H4 (cell line): ENCODE data around the gene TMOD3. TPM values are rescaled to one million over a fixed set of nuclear protein-coding genes. Genes with fewer than 3 reads are reported as not detected.

Experiments
- DNase-seq: peaks from one replicate; pipeline ENCODE4 v3.0.0-alpha.2; 2015; ENCODE audit warnings: low spot score
- total RNA-seq: library from RNA; depleted of rRNA; stranded (reverse); fragments of >200 nt; shearing (Covaris generic); gene quantifications from 2 replicates; pipeline ENCODE4 v1.2.3, GENCODE V29; 2014; rRNA removed

Gene TMOD3
- total RNA-seq, 1 experiment from 2014 or later = 22.5 TPM

DNA sequence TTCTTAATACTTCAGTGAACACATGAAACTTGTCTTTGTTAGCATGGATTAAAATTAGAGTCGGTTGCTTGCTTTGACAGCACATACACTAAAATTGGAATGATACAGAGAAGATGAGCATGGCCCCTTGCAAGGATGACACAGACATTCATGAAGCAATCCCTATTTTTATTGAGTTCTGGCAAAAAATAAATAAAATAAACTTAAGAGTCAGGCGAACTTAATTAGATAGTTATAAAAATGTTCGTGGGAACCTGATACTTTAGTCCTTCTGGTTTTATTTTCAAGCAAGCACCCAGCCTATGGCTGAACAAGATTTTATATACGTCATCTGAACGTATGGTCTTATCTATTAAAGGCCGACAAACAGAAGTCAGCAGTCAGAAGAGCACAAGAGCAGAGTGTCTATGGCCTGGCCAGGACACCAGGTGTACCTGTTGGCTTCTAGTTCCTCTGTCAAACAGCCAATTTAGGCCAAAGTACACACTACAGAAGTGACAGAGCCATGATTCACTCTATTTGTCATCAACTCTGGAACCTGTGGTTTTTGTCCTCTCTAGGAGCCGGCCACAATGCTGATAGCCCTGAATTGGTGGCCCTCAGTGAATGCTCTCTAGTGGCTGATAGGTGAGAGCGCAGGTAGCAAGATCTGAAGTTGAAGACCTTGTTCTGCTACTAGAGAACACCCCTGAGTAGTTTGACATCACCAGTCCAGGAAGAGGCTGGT, 77.8 kb downstream of the TMOD3 start:
- DNase-seq = peak; percentile 67

DNA sequence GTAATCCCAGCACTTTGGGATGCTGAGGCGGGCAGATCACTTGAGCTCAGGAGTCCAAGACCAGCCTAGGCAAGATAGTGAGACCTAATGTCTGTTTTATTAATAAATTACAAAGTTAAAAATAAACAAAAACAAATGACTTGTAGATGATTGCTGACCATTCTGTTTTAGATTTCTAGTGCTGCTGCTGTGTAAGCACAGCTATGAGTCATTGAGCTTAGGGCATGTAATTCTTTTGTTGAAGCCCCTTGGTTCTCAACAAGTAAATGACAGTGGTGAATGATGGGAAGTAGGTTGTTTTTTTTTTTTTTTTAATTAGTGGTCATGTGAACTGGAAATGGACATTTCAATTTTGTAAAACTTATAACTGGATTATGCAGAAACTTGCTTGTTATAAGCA, 78.9 kb downstream of the TMOD3 start:
- peak; percentile 21 for DNase-seq

DNA sequence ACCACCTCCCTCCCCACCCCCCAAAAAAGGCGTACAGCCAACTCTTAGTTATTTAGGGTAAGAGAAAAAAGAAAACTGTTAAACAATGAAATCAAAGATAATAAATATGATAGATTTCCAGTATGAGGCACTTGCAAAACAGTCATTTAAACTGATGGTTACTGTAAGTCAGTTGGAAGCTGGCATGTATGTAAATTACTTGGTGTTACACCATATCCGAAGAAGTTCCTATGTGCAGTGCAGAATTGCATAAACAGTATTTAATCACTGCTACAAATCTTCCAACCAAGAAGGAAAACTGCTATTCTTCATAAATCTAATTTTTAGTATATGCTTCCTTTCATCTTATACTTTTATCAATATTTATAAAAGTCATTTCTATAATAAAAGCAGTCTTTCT, 80.1 kb downstream of the TMOD3 start:
- no peak for DNase-seq

DNA sequence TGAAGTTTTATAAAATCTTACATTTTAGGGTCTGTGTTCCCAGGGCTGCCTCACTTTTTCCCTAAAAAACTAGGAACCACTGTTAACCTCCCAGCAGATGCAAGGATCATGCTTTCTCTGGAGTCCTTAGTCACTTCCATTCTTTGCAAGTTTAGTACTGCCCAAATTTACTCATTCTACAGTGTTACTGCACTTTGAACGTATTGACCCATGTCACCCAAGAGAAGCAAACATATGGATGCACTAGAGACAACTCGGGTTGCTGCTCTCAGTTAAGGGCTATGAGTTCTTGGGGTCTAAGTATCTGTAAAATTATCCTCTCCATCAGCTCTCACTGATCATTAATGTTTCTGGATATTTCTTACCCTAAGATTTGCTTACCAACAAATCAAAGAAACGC, 83.1 kb downstream of the TMOD3 start:
- no peak for DNase-seq

DNA sequence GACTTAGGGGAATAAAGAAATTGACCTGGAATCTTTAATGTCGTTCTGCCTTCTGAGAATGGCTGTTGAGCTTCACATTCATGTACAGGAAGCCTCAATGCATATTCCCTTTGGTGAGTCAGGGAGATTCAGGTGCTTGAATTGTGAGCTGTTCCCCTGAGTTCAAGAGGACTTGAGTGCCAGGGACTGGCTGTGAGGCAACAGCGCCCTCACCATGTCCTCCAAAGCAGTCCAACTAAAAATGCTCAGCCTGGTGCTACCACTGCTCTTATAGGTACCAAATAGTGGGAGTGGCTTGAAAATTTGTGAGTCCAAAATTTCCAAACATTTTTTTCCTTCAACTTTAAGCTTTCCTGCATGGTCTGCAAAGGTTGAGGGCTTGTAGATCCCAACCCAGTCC, 88.0 kb downstream of the TMOD3 start:
- peak; percentile 24 for DNase-seq

DNA sequence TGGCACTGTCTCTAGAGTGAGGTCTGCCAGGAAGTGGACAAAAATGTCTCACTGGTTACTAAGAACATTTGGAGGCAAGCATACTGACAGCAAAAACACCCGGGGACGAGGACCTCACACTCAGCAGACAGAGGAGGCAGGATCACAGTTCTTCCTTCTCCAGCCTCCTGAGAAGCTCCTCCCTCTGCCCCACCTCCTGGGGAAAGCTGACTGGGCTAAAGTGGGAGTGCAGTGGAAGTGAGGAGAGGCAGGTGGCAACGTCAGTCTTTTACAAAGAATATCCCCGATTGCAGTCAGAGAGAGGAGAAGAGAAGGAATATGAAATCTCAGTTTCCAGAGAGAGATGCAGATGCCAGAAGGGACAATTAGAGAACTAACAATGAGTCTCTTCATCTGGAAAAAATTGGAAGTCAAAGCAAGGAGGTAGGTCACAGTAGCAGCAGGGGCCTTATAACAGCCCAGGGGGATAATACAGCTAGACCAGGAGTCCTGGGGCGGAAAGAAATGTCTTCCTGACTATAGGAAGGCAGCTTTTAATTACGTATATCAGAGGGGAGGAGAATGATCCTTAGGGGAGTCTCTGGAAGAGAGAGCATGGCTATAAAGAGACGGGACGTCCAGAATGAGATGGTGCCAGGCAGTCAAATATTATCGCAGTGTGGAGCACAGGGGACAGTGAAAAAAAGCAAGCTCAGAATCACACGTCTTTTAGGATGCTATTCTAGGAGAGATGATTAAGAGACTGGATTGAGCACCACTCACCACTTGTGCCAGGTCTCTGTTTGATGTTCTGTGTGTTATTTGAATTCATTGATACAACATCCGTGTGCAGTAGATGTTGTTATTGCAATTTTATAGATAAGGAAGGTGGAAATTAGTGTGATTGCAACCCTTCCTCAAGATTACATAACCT, 95.0 kb downstream of the TMOD3 start:
- no peak for DNase-seq

DNA sequence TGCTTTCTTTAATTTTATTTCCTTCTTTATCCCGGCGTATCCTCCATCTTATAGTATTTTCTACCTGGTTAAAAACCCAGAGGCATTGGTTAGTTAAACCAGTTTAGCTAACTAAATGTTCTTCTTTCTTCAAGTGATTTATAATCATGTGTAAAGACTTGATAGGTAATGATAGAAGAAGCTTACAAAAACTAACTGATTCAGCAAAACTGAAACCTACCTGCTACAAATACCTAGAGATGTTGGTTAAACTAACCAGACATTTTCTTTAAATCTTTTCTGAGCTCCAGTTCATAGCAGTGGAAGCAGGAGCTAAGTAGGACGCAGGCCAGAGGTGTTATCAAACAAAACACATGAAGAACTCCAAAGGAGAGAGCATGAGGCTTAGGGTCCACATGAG, 97.4 kb downstream of the TMOD3 start:
- DNase-seq = no peak

DNA sequence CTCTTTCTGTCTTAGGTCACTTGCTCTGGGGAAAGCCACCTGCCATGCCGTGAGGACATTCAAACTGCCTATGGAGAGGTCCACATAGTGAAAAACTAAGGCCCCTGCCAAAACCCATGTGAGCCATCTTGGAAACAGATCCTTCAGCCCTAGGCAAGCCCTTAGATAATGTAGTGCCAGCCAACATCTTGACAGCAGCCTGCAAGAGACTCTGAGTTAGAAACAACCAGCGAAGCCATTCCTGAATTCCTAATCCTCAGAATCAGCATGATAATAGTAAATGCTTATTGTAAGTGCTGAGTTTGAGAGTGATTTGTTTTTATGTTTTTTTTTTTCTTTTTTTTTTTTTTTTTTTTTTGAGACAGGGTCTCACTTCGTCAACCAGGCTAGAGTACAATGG, 101.6 kb downstream of the TMOD3 start:
- DNase-seq = no peak

DNA sequence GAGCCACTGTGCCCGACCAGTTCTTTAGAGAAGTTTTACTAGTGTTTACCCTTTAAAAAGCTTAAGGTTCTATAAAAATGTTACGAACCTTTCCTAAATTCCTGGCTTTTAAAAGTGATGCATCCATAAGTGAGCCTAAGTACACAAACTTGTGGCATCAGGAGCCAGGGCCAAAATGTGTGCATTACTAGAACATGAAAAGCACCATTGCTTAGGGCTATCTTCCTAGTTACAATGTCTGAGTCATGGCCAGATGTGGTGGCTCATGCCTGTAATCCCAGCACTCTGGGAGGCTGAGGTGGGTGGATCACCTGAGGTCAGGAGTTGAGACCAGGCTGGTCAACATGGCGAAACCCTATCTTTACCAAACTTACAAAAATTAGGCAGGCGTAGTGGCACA, 102.2 kb downstream of the TMOD3 start:
- DNase-seq = peak; percentile 20

DNA sequence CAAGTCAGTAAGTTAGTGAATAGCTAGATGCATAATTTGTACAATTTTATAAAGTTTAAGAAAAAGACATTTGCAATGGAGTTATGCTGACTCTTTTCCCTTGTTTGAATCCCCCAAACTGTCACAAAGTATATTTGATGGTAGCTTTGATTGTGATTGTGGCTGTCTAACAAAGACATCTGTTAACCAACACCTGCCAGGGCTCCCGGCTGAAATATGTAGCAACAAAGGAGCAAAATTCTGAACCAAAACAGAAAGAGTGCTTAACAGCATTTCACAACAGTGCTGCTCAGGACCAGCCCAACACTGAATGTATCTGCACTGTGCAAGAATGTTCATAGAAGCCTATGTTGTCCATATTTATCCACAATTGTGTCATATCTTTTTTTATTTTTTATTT, 102.7 kb downstream of the TMOD3 start:
- no peak for DNase-seq

DNA sequence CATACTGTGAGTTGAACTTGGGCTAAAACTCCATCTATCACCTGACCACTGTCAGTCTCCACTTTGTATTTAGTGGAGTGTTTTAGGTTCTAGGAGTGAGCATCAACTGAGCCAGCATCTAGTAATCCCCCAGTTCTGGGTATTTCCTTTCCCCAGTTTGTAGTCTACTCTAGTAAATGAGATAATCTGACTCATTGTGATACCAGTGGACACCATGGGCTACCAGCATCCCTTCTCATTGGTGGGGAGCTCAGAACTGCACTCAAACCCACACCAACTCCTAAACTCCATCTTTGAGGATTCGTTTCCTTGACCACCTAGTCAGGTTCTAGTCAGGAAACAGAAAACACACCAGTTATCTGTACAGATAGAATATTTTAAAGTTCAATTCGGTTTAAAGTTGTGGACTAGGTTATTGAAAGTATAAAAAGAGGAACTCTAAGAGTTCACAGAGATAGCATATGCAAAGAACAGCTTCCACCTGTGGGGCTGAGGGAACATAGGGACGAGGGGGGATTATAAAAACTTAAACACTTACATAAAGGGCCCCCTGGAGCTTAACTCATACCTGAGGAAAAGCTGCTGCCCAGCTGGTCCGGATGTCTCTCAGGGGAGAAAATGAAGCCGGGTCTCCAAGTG, 106.1 kb downstream of the TMOD3 start:
- no peak for DNase-seq

DNA sequence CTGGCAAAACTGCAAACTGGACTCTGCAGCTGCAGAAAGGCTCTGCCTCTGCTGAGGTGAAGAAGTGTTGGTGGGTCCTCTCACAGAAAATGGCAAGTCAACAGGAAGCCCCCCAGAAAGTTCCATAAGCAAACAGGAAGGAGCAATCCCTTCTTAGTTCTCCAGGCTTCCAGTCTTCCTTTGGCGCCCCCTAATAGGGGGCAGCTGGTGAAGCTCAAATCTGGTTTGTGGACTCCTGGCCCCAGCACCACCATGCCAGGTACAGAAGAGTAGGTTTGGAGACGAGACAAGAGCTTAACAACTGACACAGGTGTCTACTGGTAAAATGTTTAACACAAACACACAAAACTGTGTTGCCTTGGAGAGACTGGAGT, 106.6 kb downstream of the TMOD3 start:
- no peak for DNase-seq

DNA sequence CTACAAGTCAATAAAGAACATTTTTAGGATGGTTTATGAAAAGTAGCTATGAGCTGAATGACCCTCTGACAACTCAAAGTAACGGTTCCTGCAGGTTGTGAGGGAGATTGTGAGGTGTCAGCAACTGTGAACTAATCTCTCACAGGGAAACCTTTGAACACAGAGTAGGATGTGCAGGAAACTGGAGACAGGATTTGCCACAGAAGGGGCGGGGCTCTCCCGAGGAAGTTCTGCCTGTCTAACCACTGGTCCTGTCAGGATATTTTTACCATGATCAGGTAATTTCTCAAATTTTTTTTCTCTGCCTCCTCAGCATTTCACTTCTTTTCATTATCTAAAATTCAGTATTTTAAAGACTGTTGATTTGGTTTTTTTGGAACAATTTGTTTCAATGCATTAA, 108.8 kb downstream of the TMOD3 start:
- DNase-seq = no peak

DNA sequence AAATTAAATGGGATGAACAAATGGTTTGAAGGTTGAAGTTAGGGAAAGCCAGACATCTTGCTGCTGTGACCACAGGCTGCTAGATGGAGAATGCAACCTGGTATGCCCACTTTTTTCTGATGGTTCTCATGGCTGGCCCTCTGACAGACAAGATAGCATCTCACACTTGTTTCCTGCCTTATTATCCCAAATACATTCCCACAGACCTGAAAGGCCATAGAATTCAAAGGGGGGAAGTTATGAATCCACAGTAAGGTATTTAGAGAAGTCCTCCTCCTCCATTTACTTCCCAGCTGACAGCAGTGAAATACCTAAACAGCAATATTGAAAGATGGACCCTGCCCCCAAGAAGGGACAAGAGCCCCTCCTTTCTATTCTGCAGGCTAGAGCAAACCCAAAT, 109.8 kb downstream of the TMOD3 start:
- no peak for DNase-seq

DNA sequence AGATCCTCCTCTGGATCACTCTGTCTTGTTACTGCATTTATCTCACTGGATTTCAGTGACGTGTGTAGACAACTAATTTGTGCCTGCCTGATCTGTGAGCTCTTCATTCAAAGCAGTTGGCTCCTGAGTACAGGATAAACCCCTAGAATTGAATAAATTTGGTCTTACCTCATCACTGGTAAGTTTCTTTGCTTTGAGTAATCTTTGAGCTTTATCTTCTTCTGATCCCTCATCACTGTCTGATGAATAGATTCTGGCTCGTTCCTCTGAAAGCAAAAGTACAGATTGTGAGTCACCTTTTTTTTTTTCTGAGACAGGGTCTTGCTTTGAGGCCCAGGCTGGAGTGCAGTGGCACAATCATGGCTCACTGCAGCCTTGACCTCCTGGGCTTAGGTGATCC, 117.7 kb downstream of the TMOD3 start:
- no peak for DNase-seq

DNA sequence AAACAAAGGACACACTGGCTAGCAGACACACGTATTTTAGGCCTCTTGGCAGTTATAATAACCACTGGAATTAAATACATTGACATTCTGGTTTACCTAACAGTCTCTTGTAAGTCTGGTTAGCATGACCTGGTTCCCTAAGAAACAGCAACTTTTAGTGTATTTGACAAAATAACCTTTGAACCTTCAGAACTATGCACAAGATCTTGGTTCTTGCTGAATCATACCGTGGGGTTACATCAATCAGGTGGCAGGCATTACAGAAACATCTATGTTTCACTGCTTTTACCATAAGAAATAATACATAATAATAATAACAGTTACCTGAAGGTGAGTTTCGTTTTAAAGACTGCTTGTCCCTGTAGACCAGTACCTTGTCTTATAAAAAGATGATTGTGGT, 123.4 kb downstream of the TMOD3 start:
- no peak for DNase-seq

DNA sequence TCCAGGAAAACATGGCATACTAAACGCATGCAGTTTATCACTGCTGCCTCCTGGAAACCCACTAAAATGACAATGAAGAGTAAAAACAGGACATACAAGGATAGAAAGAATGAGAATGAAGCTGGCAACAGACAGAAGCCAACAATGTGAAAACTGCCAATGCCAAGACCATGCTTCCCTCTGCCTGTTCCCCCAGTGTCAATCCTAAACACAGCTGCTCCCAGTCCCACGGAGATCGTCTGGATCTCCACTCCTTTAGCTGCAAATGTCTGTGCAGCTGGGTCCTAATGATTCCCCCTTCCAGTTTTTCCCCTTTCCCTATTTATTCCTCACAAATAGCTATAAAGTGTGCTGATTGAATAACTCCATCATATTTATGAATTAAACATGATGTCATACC, 126.1 kb downstream of the TMOD3 start:
- DNase-seq = no peak

Other genes with a start within 250 kb of the TMOD3 start
- 10.0 and 17.8 TPM in 2 replicates for gene DMXL2, start 206.9 kb upstream of the TMOD3 start, total RNA-seq
- not detected in 2 replicates for gene SCG3, start 148.2 kb upstream of the TMOD3 start, total RNA-seq
- gene LYSMD2, start 92.0 kb upstream of the TMOD3 start, total RNA-seq = 19.3 and 21.3 TPM in 2 replicates
- 0.64 and 7.1 TPM in 2 replicates for gene TMOD2, start 78.1 kb upstream of the TMOD3 start, total RNA-seq
- gene LEO1, start 142.1 kb downstream of the TMOD3 start, total RNA-seq = 24.2 and 31.9 TPM in 2 replicates
- 54.7 and 62.8 TPM in 2 replicates for gene MAPK6, start 189.6 kb downstream of the TMOD3 start, total RNA-seq